Panc1 (cell line): ENCODE data around the gene DBX1. TPM values are rescaled to one million over a fixed set of nuclear protein-coding genes. Genes with fewer than 3 reads are reported as not detected.

ENCODE experiments used
- ATAC-seq: fragments of 200-7000 bp; cut with Tn5 transposase; 2 replicates; pipeline ENCODE4 v1.9.1; 2020; ENCODE audit warnings: mild to moderate bottlenecking, moderate library complexity
- BruUV-seq: library from RNA; stranded (reverse); fragments of 400-500 nt; replicated peaks from 2 replicates; lab custom pipeline; 2021; lab: Mats Ljungman, UMichigan
- CTCF ChIA-PET: fragments of 300-600 bp; sonication (Branson Sonifier 250); formaldehyde crosslinking; loops from one replicate; lab custom pipeline; 2022; ENCODE audit warnings: antibody characterized with exemption; lab: Charles Lee
- POLR2A ChIA-PET: fragments of 300-600 bp; sonication (Branson Sonifier 250); formaldehyde crosslinking; loops from one replicate; lab custom pipeline; 2022; ENCODE audit warnings: antibody characterized with exemption; lab: Charles Lee
- DNase-seq: peaks from one replicate; pipeline ENCODE4 v3.0.0-alpha.2; 2010; ENCODE audit warnings: low read depth, low spot score
- H3K27ac ChIP-seq: 2 replicates; pipeline ENCODE4 v1.5.1; 2011; ENCODE audit warnings: mild to moderate bottlenecking, low read length, inconsistent platforms
- H3K27me3 ChIP-seq: fragments of 200-500 bp; sonication (Bioruptor generic); 2 replicates; pipeline ENCODE4 v1.6.0; 2014; ENCODE audit warnings: low read length, inconsistent platforms; ENCODE audit not compliant: control insufficient read depth, insufficient read depth
- H3K36me3 ChIP-seq: fragments of 200-500 bp; sonication (Bioruptor generic); 2 replicates; pipeline ENCODE4 v1.5.1; 2014; ENCODE audit warnings: inconsistent platforms, mild to moderate bottlenecking, low read length, moderate library complexity; ENCODE audit not compliant: control insufficient read depth, insufficient read depth
- H3K4me1 ChIP-seq: 2 replicates; pipeline ENCODE4 v1.5.1; 2011; ENCODE audit warnings: inconsistent platforms, mild to moderate bottlenecking, low read length, moderate library complexity; ENCODE audit not compliant: control insufficient read depth, insufficient read depth
- H3K4me3 ChIP-seq, 2 experiments: 2 replicates each; pipeline ENCODE4 v1.5.1; 2011 to 2012; ENCODE audit warnings: low read depth in 2 of 2, low read length in 2 of 2, mild to moderate bottlenecking in 2 of 2, inconsistent platforms in 1 of 2, moderate library complexity in 1 of 2
- H3K9me3 ChIP-seq: fragments of 200-500 bp; sonication (Bioruptor generic); 2 replicates; pipeline ENCODE4 v1.5.1; 2014; ENCODE audit warnings: low read depth, mild to moderate bottlenecking, inconsistent platforms, low read length, moderate library complexity; ENCODE audit not compliant: control insufficient read depth, insufficient read depth
- POLR2AphosphoS5 ChIP-seq: IDR thresholded peaks from 2 replicates; pipeline ENCODE4 v1.6.1; 2012; ENCODE audit warnings: mild to moderate bottlenecking, low read depth, low read length, moderate library complexity
- REST ChIP-seq, 2 experiments: IDR thresholded peaks; 2 replicates each; pipeline ENCODE4 v1.6.1; 2011 to 2012; ENCODE audit warnings: low read depth in 2 of 2, control low read depth in 1 of 2, low read length in 1 of 2, mild to moderate bottlenecking in 1 of 2, moderate library complexity in 1 of 2; ENCODE audit not compliant: insufficient read depth in 1 of 2
- SIN3A ChIP-seq: IDR thresholded peaks from 2 replicates; pipeline ENCODE4 v1.6.1; 2012; ENCODE audit warnings: low read depth, mild to moderate bottlenecking, low read length, moderate library complexity, borderline replicate concordance; ENCODE audit not compliant: insufficient read depth
- TCF7L2 ChIP-seq: IDR thresholded peaks from 2 replicates; pipeline ENCODE4 v1.6.1; 2011; ENCODE audit warnings: mild to moderate bottlenecking, low read depth, low read length, inconsistent platforms
- in situ Hi-C: cut with HindIII; loops from 2 replicates; pipeline ENCODE4 v1.10.0; 2016; ENCODE audit warnings: low sequenced_read_pairs, low pct_unique_long_range_greater_than_20kb
- intact Hi-C: fragments of 100-400 bp; cut with micrococcal nuclease; formaldehyde crosslinking; loops from one replicate; pipeline ENCODE4 v1.10.0; 2022; ENCODE audit not compliant: unreplicated experiment
- total RNA-seq: library from RNA; stranded (reverse); gene quantifications from one replicate; pipeline ENCODE4 v1.2.1, GENCODE V29; 2021; ENCODE audit not compliant: unreplicated experiment
- TF ChIP-seq, protein P1 (sequence below): fragments of 450-650 bp; IDR thresholded peaks from 2 replicates; pipeline ENCODE4 v1.5.1; 2017; ENCODE audit warnings: mild to moderate bottlenecking

The DBX1 gene
- total RNA-seq, 1 experiment from 2014 or later: not detected

DNA sequence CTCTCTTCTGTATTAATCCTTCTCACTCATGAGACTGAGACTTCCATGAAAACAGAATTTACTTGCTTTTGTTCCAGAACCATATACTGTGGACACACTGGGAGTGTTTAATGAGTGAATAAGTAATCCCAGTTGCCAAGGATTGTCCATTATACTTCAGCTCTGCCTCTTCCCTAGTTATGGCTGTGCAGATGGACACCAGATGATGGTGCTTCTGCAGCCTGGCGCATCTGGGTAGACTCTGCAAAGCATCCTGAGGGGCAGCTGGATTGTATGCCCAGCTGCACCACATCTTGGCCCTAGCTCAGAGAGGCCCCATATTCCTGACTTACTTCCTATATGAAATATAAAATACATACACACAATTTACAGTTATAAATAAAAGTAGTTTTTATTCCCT, 43.5 kb downstream of the DBX1 start:
- no TSS peak for BruUV-seq
- ATAC-seq: no peak
- ChIA-PET CTCF (interaction anchor here (0.6 kb wide), 1 partner anchor 358 kb away, joined by 4 read pairs; no protein-coding TSS in a partner anchor), POLR2A (no interaction called here)
- no peak overlapping the region for H3K27ac ChIP-seq
- peaks cover 11% of the 10 kb centered on the region for H3K4me1 ChIP-seq
- intact Hi-C loops: no loop called here
- no peak for DNase-seq
- no peak overlapping the region for H3K4me3 ChIP-seq
- in situ Hi-C loops: no loop called here
- no peak for TF ChIP-seq POLR2AphosphoS5
- TF ChIP-seq REST (IDR thresholded peaks at IDR 0.05; ENCODE audit: insufficient read depth in 1 of 2, low read depth in 2 of 2, low read length in 1 of 2): no peak
- TF ChIP-seq SIN3A: no peak
- no peak for TF ChIP-seq TCF7L2
- TF ChIP-seq, protein P1, sequence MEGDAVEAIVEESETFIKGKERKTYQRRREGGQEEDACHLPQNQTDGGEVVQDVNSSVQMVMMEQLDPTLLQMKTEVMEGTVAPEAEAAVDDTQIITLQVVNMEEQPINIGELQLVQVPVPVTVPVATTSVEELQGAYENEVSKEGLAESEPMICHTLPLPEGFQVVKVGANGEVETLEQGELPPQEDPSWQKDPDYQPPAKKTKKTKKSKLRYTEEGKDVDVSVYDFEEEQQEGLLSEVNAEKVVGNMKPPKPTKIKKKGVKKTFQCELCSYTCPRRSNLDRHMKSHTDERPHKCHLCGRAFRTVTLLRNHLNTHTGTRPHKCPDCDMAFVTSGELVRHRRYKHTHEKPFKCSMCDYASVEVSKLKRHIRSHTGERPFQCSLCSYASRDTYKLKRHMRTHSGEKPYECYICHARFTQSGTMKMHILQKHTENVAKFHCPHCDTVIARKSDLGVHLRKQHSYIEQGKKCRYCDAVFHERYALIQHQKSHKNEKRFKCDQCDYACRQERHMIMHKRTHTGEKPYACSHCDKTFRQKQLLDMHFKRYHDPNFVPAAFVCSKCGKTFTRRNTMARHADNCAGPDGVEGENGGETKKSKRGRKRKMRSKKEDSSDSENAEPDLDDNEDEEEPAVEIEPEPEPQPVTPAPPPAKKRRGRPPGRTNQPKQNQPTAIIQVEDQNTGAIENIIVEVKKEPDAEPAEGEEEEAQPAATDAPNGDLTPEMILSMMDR: no peak
- no peaks in the 10 kb centered on the region for H3K27me3 ChIP-seq
- H3K9me3 ChIP-seq: no peaks in the 10 kb centered on the region
- no peaks in the 10 kb centered on the region for H3K36me3 ChIP-seq

DNA sequence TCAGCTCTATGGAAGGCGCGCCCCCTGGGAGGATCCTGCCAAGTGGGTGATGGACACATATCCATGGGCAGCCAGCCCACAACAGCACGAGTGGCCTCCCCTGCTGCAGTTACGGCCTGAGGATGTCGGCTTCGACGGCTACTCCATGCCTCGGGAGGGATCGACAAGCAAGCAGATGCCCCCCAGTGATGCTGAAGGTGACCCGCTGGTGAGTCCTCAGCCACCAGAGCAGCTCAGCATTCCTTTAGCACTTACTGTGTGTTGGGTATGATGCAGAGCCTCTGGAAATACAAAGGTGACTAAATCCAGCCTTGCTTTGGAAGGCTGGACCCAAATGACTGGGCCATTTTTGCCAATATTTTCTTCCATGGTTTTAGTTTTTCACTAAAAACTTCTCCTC, 45.7 kb downstream of the DBX1 start:
- Histone ChIP-seq H3K4me1 (peaks cover 18% of the 10 kb centered on the region), H3K27me3 (no peaks in the 10 kb centered on the region), H3K36me3 (no peaks in the 10 kb centered on the region), H3K27ac (no peak overlapping the region), H3K9me3 (no peaks in the 10 kb centered on the region), H3K4me3 (no peak overlapping the region)
- TF ChIP-seq SIN3A (no peak), POLR2AphosphoS5 (no peak), TCF7L2 (no peak), REST (IDR thresholded peaks at IDR 0.05; ENCODE audit: insufficient read depth in 1 of 2, low read depth in 2 of 2, low read length in 1 of 2) (no peak)
- TF ChIP-seq, protein P1: no peak
- intact Hi-C loops: no loop called here
- in situ Hi-C loops: no loop called here
- no TSS peak for BruUV-seq
- ATAC-seq: no peak
- POLR2A ChIA-PET: no interaction called here
- no peak for DNase-seq
- CTCF ChIA-PET: no interaction called here
